K562 (cell line): Measurements from ENCODE around the gene AGPAT1. TPM values are rescaled to one million over a fixed set of nuclear protein-coding genes. Genes with fewer than 3 reads are reported as not detected.

Source experiments
- ATAC-seq: fragments of 200-7000 bp; cut with Tn5 transposase; 3 replicates; pipeline ENCODE4 v1.9.1; 2020; ENCODE audit warnings: moderate library complexity
- BruUV-seq: library from RNA; stranded (reverse); fragments of 400-500 nt; replicated peaks from 2 replicates; lab custom pipeline; 2021; lab: Mats Ljungman, UMichigan
- CTCF ChIA-PET: fragments of 300-600 bp; formaldehyde crosslinking; extraction: SDS; loops from one replicate; lab custom pipeline; 2021; ENCODE audit warnings: low intra/inter-chr PET ratio; lab: Yijun Ruan, JAX
- POLR2A ChIA-PET: fragments of 300-600, 350-650 bp; sonication (Branson Sonifier 250); formaldehyde crosslinking; extraction: SDS; loops from one replicate; lab custom pipeline; 2021; ENCODE audit warnings: antibody characterized with exemption, inconsistent platforms; lab: Yijun Ruan, JAX
- DNase-seq, 4 experiments: peaks; one replicate each; pipeline versions ENCODE4 v3.0.0 to v3.0.0-alpha.2; 2011 to 2018; ENCODE audit warnings: low spot score in 3 of 4, mixed read lengths in 3 of 4; ENCODE audit errors: extremely low read depth in 1 of 4
- FAIRE-seq: peaks from 2 replicates; lab custom pipeline; 2011; peaks lifted over from hg19 to GRCh38; lab: Jason Lieb, UNC
- H2AFZ ChIP-seq: 2 replicates; pipeline ENCODE4 v1.6.0; 2011; ENCODE audit warnings: low read depth, low read length, control low read depth, inconsistent platforms
- H3K27ac ChIP-seq: fragments of 200-600 bp; 3 replicates; pipeline ENCODE4 v1.8.0; 2011; ENCODE audit warnings: low read depth, mild to moderate bottlenecking, control low read depth, inconsistent platforms, low read length, moderate library complexity, mixed read lengths; ENCODE audit errors: extremely low read depth
- H3K27me3 ChIP-seq, 2 experiments: fragments of 300-600 bp in 1 of 2; 2 replicates in 1 of 2; 3 replicates in 1 of 2; pipeline versions ENCODE4 v1.6.0 to v1.8.0; 2011; ENCODE audit warnings: inconsistent platforms in 2 of 2, low read length in 2 of 2, mild to moderate bottlenecking in 1 of 2, mixed read lengths in 1 of 2, moderate library complexity in 1 of 2; ENCODE audit not compliant: control insufficient read depth in 2 of 2, insufficient read depth in 2 of 2
- H3K36me3 ChIP-seq: fragments of 300-600 bp; 3 replicates; pipeline ENCODE4 v1.8.0; 2011; ENCODE audit warnings: mild to moderate bottlenecking, low read length, inconsistent platforms; ENCODE audit not compliant: control insufficient read depth, insufficient read depth
- H3K4me1 ChIP-seq, 2 experiments: fragments of 200-600 bp in 1 of 2; replicated peaks in 1 of 2; 2 replicates in 1 of 2; 3 replicates in 1 of 2; pipeline versions ENCODE4 v1.5.1 to v1.8.0; 2011; ENCODE audit warnings: inconsistent platforms in 2 of 2, low read length in 2 of 2, mild to moderate bottlenecking in 1 of 2, mixed read lengths in 1 of 2, moderate library complexity in 1 of 2; ENCODE audit not compliant: control insufficient read depth in 2 of 2, insufficient read depth in 2 of 2
- H3K4me2 ChIP-seq: 2 replicates; pipeline ENCODE4 v1.6.1; 2011; ENCODE audit warnings: low read length, control low read depth, inconsistent platforms, mixed read lengths; ENCODE audit not compliant: insufficient read depth
- H3K4me3 ChIP-seq: fragments of 200-600 bp; sonication (generic), shearing (Covaris generic); 2 replicates; pipeline ENCODE4 v1.5.1; 2016; ENCODE audit warnings: control low read depth, inconsistent platforms
- H3K79me2 ChIP-seq: fragments of 200-600 bp; 3 replicates; pipeline ENCODE4 v1.8.0; 2011; ENCODE audit warnings: low read length, inconsistent platforms; ENCODE audit not compliant: control insufficient read depth, insufficient read depth
- H3K9ac ChIP-seq, 2 experiments: 2 replicates each; pipeline versions ENCODE4 v1.6.0 to v1.6.1; 2011; ENCODE audit warnings: low read depth in 2 of 2, low read length in 2 of 2, control low read depth in 1 of 2, inconsistent platforms in 1 of 2, mild to moderate bottlenecking in 1 of 2, mixed read lengths in 1 of 2; ENCODE audit not compliant: insufficient read depth in 1 of 2
- H3K9me1 ChIP-seq: one replicate; pipeline ENCODE4 v1.6.0; 2011; ENCODE audit warnings: inconsistent platforms, mild to moderate bottlenecking, low read length, moderate library complexity; ENCODE audit not compliant: control insufficient read depth, insufficient read depth
- H3K9me3 ChIP-seq: replicated peaks from 2 replicates; pipeline ENCODE4 v1.5.1; 2011; ENCODE audit warnings: low read depth, low read length, inconsistent platforms; ENCODE audit not compliant: control insufficient read depth, insufficient read depth
- H4K20me1 ChIP-seq: replicated peaks from 2 replicates; pipeline ENCODE4 v1.6.1; 2011; ENCODE audit warnings: low read length, inconsistent platforms, mixed read lengths; ENCODE audit not compliant: control insufficient read depth, insufficient read depth
- FOXA1 ChIP-seq: fragments of 450-650 bp; IDR thresholded peaks from 2 replicates; pipeline ENCODE4 v1.6.1; 2016; ENCODE audit warnings: mild to moderate bottlenecking, borderline replicate concordance
- HDAC2 ChIP-seq: fragments of 450-650 bp; IDR thresholded peaks from 2 replicates; pipeline ENCODE4 v1.6.1; 2016; ENCODE audit warnings: mild to moderate bottlenecking
- LCOR ChIP-seq: sonication (generic); formaldehyde crosslinking; IDR thresholded peaks from 2 replicates; pipeline ENCODE4 v1.8.0; 2022; ENCODE audit warnings: mild to moderate bottlenecking, missing genetic modification reagents
- MCM2 ChIP-seq: fragments of 450-650 bp; IDR thresholded peaks from 2 replicates; pipeline ENCODE4 v1.6.1; 2017; ENCODE audit warnings: low read depth, mild to moderate bottlenecking
- MCM3 ChIP-seq: fragments of 450-650 bp; IDR thresholded peaks from 2 replicates; pipeline ENCODE4 v1.6.1; 2016
- MXI1 ChIP-seq: IDR thresholded peaks from 2 replicates; pipeline ENCODE4 v1.6.1; 2011; ENCODE audit warnings: low read depth, mild to moderate bottlenecking, improper control_type of control experiment, low read length
- RAD51 ChIP-seq: fragments of 450-650 bp; IDR thresholded peaks from 2 replicates; pipeline ENCODE4 v1.7.1; 2016; ENCODE audit warnings: low read depth, mild to moderate bottlenecking, borderline replicate concordance
- SAP30 ChIP-seq: fragments of 200-600 bp; sonication (generic); IDR thresholded peaks from 2 replicates; pipeline ENCODE4 v1.6.1; 2012; ENCODE audit warnings: borderline replicate concordance, low read depth, mild to moderate bottlenecking, moderate library complexity, low read length, control low read depth, inconsistent platforms; ENCODE audit not compliant: insufficient read depth, poor library complexity, severe bottlenecking
- TAL1 ChIP-seq: fragments of 450-650 bp; IDR thresholded peaks from 2 replicates; pipeline ENCODE4 v1.6.1; 2016; ENCODE audit warnings: mild to moderate bottlenecking
- TSC22D4 ChIP-seq: fragments of 450-650 bp; IDR thresholded peaks from 2 replicates; pipeline ENCODE4 v1.6.1; 2016; ENCODE audit warnings: missing genetic modification characterization, missing biosample characterization, control low read depth
- ZNF140 ChIP-seq: fragments of 250-450 bp; sonication (Bioruptor Pico); IDR thresholded peaks from 2 replicates; pipeline ENCODE4 v1.8.0; 2021; ENCODE audit warnings: moderate library complexity, mild to moderate bottlenecking, inconsistent platforms
- WGBS: fragments of 100-300 bp; shearing (Covaris generic); methylation state at CpG from one replicate; pipeline ENCODE4 v1.1.6; 2016; ENCODE audit warnings: low coverage, mixed read lengths; ENCODE audit not compliant: insufficient coverage; ENCODE audit errors: missing lambda C conversion rate; 5-methylcytosine and 5-hydroxymethylcytosine counted together
- in situ Hi-C: fragments of 300-500 bp; cut with MboI; formaldehyde crosslinking; loops from 4 replicates; pipeline ENCODE4 v1.15.0; 2018; ENCODE audit warnings: inconsistent platforms, mixed read lengths
- intact Hi-C: fragments of 100-400 bp; cut with micrococcal nuclease; formaldehyde crosslinking; loops from 2 replicates; pipeline ENCODE4 v1.14.2; 2022
- polyA plus RNA-seq, 8 experiments: library from polyadenylated mRNA; depleted of rRNA in 4 of 8; stranded (reverse) in 5 of 8; unstranded in 3 of 8; fragments of >200 nt; fragmentation: Nextera tagmentation in 2 of 8; fragmentation: Illumina TruSeq in 1 of 8; extraction: Ambion mirVana in 2 of 8; extraction: Trizol in 1 of 8; gene quantifications; 2 replicates each; pipeline versions ENCODE4 v1.2.1 to v1.2.3, GENCODE V29; 2011 to 2014; ENCODE audit warnings: inconsistent platforms in 1 of 8, missing spikeins in 1 of 8
- total RNA-seq, 7 experiments: library from RNA; depleted of rRNA in 6 of 7; stranded (reverse); fragments of >200 nt in 6 of 7; fragmentation: Illumina TruSeq in 2 of 7; extraction: Trizol in 2 of 7; gene quantifications; 2 replicates each; pipeline versions ENCODE4 v1.2.1 to v1.2.3, GENCODE V29; 2011 to 2021; ENCODE audit warnings: low replicate concordance in 1 of 7
- TF ChIP-seq, protein P1 (sequence below): fragments of 250-450 bp; sonication (Bioruptor Pico); IDR thresholded peaks from 2 replicates; pipeline ENCODE4 v1.5.0; 2021; ENCODE audit warnings: mild to moderate bottlenecking, borderline replicate concordance
- TF ChIP-seq, protein P2 (sequence below): fragments of 250-450 bp; sonication (Bioruptor Pico); IDR thresholded peaks from 2 replicates; pipeline ENCODE4 v1.4.0; 2020; ENCODE audit warnings: mild to moderate bottlenecking

The AGPAT1 gene
- total and polyA plus RNA-seq, 9 of the 15 experiments (the other 6 are each of a cell fraction or from before 2014, with no cell fraction given): 37.9 to 176 (median 69.4) TPM

DNA sequence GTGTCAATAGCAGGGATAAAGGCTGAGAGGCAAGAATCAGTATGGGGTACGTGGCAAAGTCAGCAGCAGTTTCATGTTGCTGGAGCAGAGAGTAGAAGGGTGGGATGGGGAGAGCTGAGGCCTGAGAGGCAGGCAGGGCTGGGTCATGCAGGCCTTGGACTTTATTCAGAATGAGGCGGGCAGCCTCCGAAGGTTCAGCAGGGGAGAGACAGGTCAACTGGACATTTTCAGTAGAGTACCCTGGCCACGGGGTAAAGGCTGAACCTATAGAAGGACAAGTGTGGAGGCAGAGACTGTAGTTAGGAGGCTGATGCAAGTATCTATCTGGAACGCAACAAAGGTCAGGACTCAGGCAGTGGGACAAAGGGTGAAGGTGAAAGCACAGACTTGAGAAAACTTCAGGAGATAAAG, 34.3 kb upstream of the AGPAT1 start (continued):
- TF ChIP-seq, protein P1, sequence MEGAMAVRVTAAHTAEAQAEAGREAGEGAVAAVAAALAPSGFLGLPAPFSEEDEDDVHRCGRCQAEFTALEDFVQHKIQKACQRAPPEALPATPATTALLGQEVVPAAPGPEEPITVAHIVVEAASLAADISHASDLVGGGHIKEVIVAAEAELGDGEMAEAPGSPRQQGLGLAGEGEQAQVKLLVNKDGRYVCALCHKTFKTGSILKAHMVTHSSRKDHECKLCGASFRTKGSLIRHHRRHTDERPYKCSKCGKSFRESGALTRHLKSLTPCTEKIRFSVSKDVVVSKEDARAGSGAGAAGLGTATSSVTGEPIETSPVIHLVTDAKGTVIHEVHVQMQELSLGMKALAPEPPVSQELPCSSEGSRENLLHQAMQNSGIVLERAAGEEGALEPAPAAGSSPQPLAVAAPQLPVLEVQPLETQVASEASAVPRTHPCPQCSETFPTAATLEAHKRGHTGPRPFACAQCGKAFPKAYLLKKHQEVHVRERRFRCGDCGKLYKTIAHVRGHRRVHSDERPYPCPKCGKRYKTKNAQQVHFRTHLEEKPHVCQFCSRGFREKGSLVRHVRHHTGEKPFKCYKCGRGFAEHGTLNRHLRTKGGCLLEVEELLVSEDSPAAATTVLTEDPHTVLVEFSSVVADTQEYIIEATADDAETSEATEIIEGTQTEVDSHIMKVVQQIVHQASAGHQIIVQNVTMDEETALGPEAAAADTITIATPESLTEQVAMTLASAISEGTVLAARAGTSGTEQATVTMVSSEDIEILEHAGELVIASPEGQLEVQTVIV (CRISPR knock-in tag): no peak
- no peak for TF ChIP-seq FOXA1

DNA sequence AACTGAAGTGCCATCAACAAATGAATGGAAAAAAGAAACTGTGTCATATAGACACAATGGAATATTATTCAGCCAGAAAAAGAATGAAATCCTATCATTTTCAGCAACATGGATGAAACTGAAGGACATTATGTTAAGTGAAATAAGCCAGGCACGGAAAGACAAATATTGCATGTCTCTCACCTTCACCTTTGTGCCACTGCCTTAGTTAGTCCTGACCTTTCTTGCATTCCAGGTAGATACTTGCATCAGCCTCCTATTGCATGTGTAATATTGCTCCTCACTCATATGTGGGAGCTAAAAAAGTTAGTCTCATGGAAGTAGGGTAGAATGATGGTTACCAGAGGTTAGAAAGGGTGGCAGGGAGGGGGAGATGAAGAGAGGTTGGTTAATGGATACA, 33.1 kb upstream of the AGPAT1 start:
- H3K36me3 ChIP-seq: no peaks in the 10 kb centered on the region
- DNase-seq (no peak), ATAC-seq (no peak), FAIRE-seq (no peak)
- no peak overlapping the region for H3K9ac ChIP-seq
- H3K79me2 ChIP-seq: no peaks in the 10 kb centered on the region
- H3K4me2 ChIP-seq: no peak overlapping the region
- H3K27ac ChIP-seq: no peak overlapping the region
- no peaks in the 10 kb centered on the region for H3K9me1 ChIP-seq
- in situ Hi-C loops: no loop called here
- ChIA-PET POLR2A (no interaction called here), CTCF (no interaction called here)
- H2AFZ ChIP-seq: no peak overlapping the region
- H3K9me3 ChIP-seq: no peaks in the 10 kb centered on the region
- peaks cover 3 to 7% of the 10 kb centered on the region in 2 experiments; a peak in 4 of 5 replicates for H3K4me1 ChIP-seq
- H3K4me3 ChIP-seq: no peak overlapping the region
- H4K20me1 ChIP-seq: no peaks in the 10 kb centered on the region
- TF ChIP-seq ZNF140 (CRISPR knock-in tag): no peak
- no peak for TF ChIP-seq LCOR (CRISPR knock-in tag)
- TF ChIP-seq MCM2: no peak
- TF ChIP-seq MCM3: no peak
- TF ChIP-seq, protein P2, sequence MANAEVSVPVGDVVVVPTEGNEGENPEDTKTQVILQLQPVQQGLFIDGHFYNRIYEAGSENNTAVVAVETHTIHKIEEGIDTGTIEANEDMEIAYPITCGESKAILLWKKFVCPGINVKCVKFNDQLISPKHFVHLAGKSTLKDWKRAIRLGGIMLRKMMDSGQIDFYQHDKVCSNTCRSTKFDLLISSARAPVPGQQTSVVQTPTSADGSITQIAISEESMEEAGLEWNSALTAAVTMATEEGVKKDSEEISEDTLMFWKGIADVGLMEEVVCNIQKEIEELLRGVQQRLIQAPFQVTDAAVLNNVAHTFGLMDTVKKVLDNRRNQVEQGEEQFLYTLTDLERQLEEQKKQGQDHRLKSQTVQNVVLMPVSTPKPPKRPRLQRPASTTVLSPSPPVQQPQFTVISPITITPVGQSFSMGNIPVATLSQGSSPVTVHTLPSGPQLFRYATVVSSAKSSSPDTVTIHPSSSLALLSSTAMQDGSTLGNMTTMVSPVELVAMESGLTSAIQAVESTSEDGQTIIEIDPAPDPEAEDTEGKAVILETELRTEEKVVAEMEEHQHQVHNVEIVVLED (CRISPR knock-in tag): no peak
- no peak for TF ChIP-seq TSC22D4 (tag)
- no peak for TF ChIP-seq MXI1
- TF ChIP-seq RAD51: no peak
- TF ChIP-seq TAL1: no peak
- no peak for TF ChIP-seq HDAC2
- TF ChIP-seq SAP30: no peak
- H3K27me3 ChIP-seq: peaks cover 3 to 18% of the 10 kb centered on the region in 2 experiments; a peak in 4 of 5 replicates
- intact Hi-C loops: no loop called here
- no TSS peak for BruUV-seq
- 7% methylated on average over 1 of the region's 1 CpG for WGBS
